ENCODE results near the gene ADAMTS7. TPM values are rescaled to one million over a fixed set of nuclear protein-coding genes. Genes with fewer than 3 reads are reported as not detected.
"Not testable (repeated sequence)": the region's sequence is repeated elsewhere in the genome, so short reads cannot be mapped to it uniquely, and the experiment has no call there.

ADAMTS7 gene
- polyA plus RNA-seq, 2 donors: 0.45 to 0.63 TPM

GRCh38 chr15:78776046-78776925 lies 35.0 kb downstream of the ADAMTS7 start:
- WGBS, 2 donors: 87 to 88% methylated on average over 25 of the region's 25 CpGs
- H3K9me3 ChIP-seq (ENCODE audit: control insufficient read depth in 2 of 2, insufficient read depth in 1 of 2, low read depth in 1 of 2, low read length in 1 of 2); H3K27me3 ChIP-seq (ENCODE audit: control insufficient read depth in 1 of 2, insufficient read depth in 2 of 2, low read length in 2 of 2); H3K36me3 ChIP-seq (ENCODE audit: control insufficient read depth in 2 of 2, insufficient read depth in 2 of 2, low read length in 1 of 2); H3K4me3 ChIP-seq (ENCODE audit: low read depth in 1 of 2, low read length in 2 of 2); H3K4me1 ChIP-seq (ENCODE audit: control insufficient read depth in 2 of 2, insufficient read depth in 2 of 2, low read length in 1 of 2); H3K27ac ChIP-seq (ENCODE audit: low read depth in 2 of 2, low read length in 1 of 2): not testable (repeated sequence)

- no peak overlapping the region for H3K4me3 ChIP-seq (ENCODE audit: low read depth in 1 of 2, low read length in 2 of 2)
- WGBS, 2 donors: 78 to 79% methylated on average over 8 of the region's 8 CpGs
- H3K36me3 ChIP-seq (ENCODE audit: control insufficient read depth in 2 of 2, insufficient read depth in 2 of 2, low read length in 1 of 2): no peaks in the 10 kb centered on the region
- no peaks in the 10 kb centered on the region for H3K27me3 ChIP-seq (ENCODE audit: control insufficient read depth in 1 of 2, insufficient read depth in 2 of 2, low read length in 2 of 2)
- no peak overlapping the region for H3K27ac ChIP-seq (ENCODE audit: low read depth in 2 of 2, low read length in 1 of 2)
- no peaks in the 10 kb centered on the region for H3K9me3 ChIP-seq (ENCODE audit: control insufficient read depth in 2 of 2, insufficient read depth in 1 of 2, low read depth in 1 of 2, low read length in 1 of 2)
- no peaks in the 10 kb centered on the region for H3K4me1 ChIP-seq (ENCODE audit: control insufficient read depth in 2 of 2, insufficient read depth in 2 of 2, low read length in 1 of 2)
Observed at GRCh38 chr15:78775472-78775871, 35.8 kb downstream of the ADAMTS7 start.

GRCh38 chr15:78774451-78774990 lies 36.7 kb downstream of the ADAMTS7 start:
- H3K4me3 ChIP-seq (ENCODE audit: low read depth in 1 of 2, low read length in 2 of 2); H3K27me3 ChIP-seq (ENCODE audit: control insufficient read depth in 1 of 2, insufficient read depth in 2 of 2, low read length in 2 of 2); H3K36me3 ChIP-seq (ENCODE audit: control insufficient read depth in 2 of 2, insufficient read depth in 2 of 2, low read length in 1 of 2); H3K4me1 ChIP-seq (ENCODE audit: control insufficient read depth in 2 of 2, insufficient read depth in 2 of 2, low read length in 1 of 2); H3K9me3 ChIP-seq (ENCODE audit: control insufficient read depth in 2 of 2, insufficient read depth in 1 of 2, low read depth in 1 of 2, low read length in 1 of 2); H3K27ac ChIP-seq (ENCODE audit: low read depth in 2 of 2, low read length in 1 of 2): not testable (repeated sequence)
- 88 to 89% methylated on average over 15 of the region's 15 CpGs for WGBS, 2 donors

GRCh38 chr15:78773765-78774450 lies 37.4 kb downstream of the ADAMTS7 start:
- not testable (repeated sequence) for H3K36me3 ChIP-seq (ENCODE audit: control insufficient read depth in 2 of 2, insufficient read depth in 2 of 2, low read length in 1 of 2); H3K4me1 ChIP-seq (ENCODE audit: control insufficient read depth in 2 of 2, insufficient read depth in 2 of 2, low read length in 1 of 2); H3K27me3 ChIP-seq (ENCODE audit: control insufficient read depth in 1 of 2, insufficient read depth in 2 of 2, low read length in 2 of 2); H3K4me3 ChIP-seq (ENCODE audit: low read depth in 1 of 2, low read length in 2 of 2); H3K9me3 ChIP-seq (ENCODE audit: control insufficient read depth in 2 of 2, insufficient read depth in 1 of 2, low read depth in 1 of 2, low read length in 1 of 2); H3K27ac ChIP-seq (ENCODE audit: low read depth in 2 of 2, low read length in 1 of 2)
- WGBS, 2 donors: 88 to 89% methylated on average over 24 to 25 of the region's 25 CpGs

- no peak overlapping the region for H3K4me3 ChIP-seq (ENCODE audit: low read depth in 1 of 2, low read length in 2 of 2)
- no peaks in the 10 kb centered on the region for H3K9me3 ChIP-seq (ENCODE audit: control insufficient read depth in 2 of 2, insufficient read depth in 1 of 2, low read depth in 1 of 2, low read length in 1 of 2)
- no peaks in the 10 kb centered on the region for H3K27me3 ChIP-seq (ENCODE audit: control insufficient read depth in 1 of 2, insufficient read depth in 2 of 2, low read length in 2 of 2)
- WGBS, 2 donors: 83 to 88% methylated on average over 5 to 10 of the region's 11 CpGs
- no peaks in the 10 kb centered on the region for H3K36me3 ChIP-seq (ENCODE audit: control insufficient read depth in 2 of 2, insufficient read depth in 2 of 2, low read length in 1 of 2)
- H3K27ac ChIP-seq (ENCODE audit: low read depth in 2 of 2, low read length in 1 of 2): no peak overlapping the region
- no peaks in the 10 kb centered on the region for H3K4me1 ChIP-seq (ENCODE audit: control insufficient read depth in 2 of 2, insufficient read depth in 2 of 2, low read length in 1 of 2)
Observed at GRCh38 chr15:78772738-78773137, 38.5 kb downstream of the ADAMTS7 start.

- not testable (repeated sequence) for H3K9me3 ChIP-seq (ENCODE audit: control insufficient read depth in 2 of 2, insufficient read depth in 1 of 2, low read depth in 1 of 2, low read length in 1 of 2); H3K27ac ChIP-seq (ENCODE audit: low read depth in 2 of 2, low read length in 1 of 2); H3K36me3 ChIP-seq (ENCODE audit: control insufficient read depth in 2 of 2, insufficient read depth in 2 of 2, low read length in 1 of 2); H3K4me3 ChIP-seq (ENCODE audit: low read depth in 1 of 2, low read length in 2 of 2); H3K4me1 ChIP-seq (ENCODE audit: control insufficient read depth in 2 of 2, insufficient read depth in 2 of 2, low read length in 1 of 2); H3K27me3 ChIP-seq (ENCODE audit: control insufficient read depth in 1 of 2, insufficient read depth in 2 of 2, low read length in 2 of 2)
- WGBS, 2 donors: 91% methylated on average over 21 to 23 of the region's 23 CpGs
Observed at GRCh38 chr15:78771436-78772000, 39.7 kb downstream of the ADAMTS7 start.

GRCh38 chr15:78771020-78771419 lies 40.2 kb downstream of the ADAMTS7 start:
- H3K36me3 ChIP-seq (ENCODE audit: control insufficient read depth in 2 of 2, insufficient read depth in 2 of 2, low read length in 1 of 2); H3K4me1 ChIP-seq (ENCODE audit: control insufficient read depth in 2 of 2, insufficient read depth in 2 of 2, low read length in 1 of 2); H3K4me3 ChIP-seq (ENCODE audit: low read depth in 1 of 2, low read length in 2 of 2); H3K27ac ChIP-seq (ENCODE audit: low read depth in 2 of 2, low read length in 1 of 2); H3K27me3 ChIP-seq (ENCODE audit: control insufficient read depth in 1 of 2, insufficient read depth in 2 of 2, low read length in 2 of 2); H3K9me3 ChIP-seq (ENCODE audit: control insufficient read depth in 2 of 2, insufficient read depth in 1 of 2, low read depth in 1 of 2, low read length in 1 of 2): not testable (repeated sequence)
- 77 to 85% methylated on average over 9 of the region's 9 CpGs for WGBS, 2 donors

GRCh38 chr15:78769473-78770225 lies 41.6 kb downstream of the ADAMTS7 start:
- not testable (repeated sequence) for H3K27me3 ChIP-seq (ENCODE audit: control insufficient read depth in 1 of 2, insufficient read depth in 2 of 2, low read length in 2 of 2); H3K27ac ChIP-seq (ENCODE audit: low read depth in 2 of 2, low read length in 1 of 2); H3K4me3 ChIP-seq (ENCODE audit: low read depth in 1 of 2, low read length in 2 of 2); H3K36me3 ChIP-seq (ENCODE audit: control insufficient read depth in 2 of 2, insufficient read depth in 2 of 2, low read length in 1 of 2); H3K4me1 ChIP-seq (ENCODE audit: control insufficient read depth in 2 of 2, insufficient read depth in 2 of 2, low read length in 1 of 2); H3K9me3 ChIP-seq (ENCODE audit: control insufficient read depth in 2 of 2, insufficient read depth in 1 of 2, low read depth in 1 of 2, low read length in 1 of 2)
- 74 to 79% methylated on average over 12 of the region's 12 CpGs for WGBS, 2 donors
